HG03103 (cell line): ENCODE measurements around the gene TMCC3.
"Not testable (repeated sequence)": the region's sequence is repeated elsewhere in the genome, so short reads cannot be mapped to it uniquely, and the experiment has no call there.

Experiments used
- ATAC-seq: cut with Tn5 transposase; IDR thresholded peaks from one replicate; pipeline ENCODE4 v1.9.1; 2021; ENCODE audit warnings: low read depth; ENCODE audit not compliant: unreplicated experiment

Gene TMCC3

DNA sequence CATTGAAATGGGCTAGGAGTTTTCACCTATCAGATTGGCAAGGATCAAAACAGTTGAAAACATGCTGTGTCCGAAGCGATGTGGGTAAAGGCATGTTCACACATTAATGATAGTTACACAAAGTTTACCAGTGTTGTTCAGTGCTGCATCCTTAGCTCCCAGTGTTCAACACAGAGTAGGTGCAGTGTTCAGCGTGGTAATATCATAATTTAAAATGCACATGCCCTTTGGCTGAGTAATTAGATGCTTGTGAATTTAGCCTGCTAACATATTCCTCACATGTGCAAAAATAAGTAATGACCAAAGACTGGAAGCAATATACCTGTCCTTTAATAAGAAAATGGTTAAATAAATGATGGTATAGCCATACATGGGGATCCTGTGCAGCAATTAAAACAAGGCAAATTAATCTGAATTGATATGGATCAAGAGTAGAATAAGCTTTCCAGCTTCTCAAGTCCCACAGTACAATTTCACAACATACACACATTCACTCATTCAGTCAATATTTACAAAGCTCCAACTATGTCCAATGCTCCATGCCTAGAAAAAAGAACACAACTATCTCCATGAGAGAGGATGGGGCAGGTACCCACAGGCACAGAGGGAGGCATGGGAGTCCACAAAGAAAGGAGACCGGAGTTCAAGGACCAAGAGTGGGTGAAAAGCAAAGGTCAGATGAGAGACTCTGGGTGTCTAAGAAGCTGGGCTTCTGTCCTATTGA is 12.8 kb downstream of the TMCC3 start:
- ATAC-seq, result no peak

DNA sequence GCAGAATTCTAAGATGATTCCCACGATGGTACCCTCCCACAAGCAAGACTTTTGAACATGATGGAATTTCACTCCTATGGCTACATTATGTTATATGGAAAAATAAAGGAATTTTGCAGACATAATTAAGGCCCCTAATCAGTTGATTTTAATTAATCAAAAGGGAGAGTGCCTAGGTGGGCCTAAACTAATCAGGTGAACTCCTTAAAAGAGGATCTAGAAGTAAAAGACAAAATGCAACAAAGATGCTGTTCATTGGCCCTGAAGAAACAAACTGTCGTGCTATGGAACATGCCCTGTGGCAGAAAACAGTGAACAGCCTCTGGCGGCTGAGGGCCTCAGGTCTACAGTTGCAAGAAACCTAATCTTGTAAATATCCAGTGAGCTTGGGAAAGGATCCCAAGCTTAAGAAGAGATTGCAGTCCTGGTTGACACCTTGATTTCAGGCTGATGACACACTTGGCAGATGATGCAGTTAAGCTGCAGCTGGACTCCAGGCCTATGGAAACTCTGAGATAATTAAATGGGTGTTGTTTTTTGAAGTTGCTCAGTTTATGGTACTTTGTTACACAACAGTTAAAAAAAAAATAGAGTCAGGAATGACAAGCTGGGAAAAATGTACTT is 13.8 kb downstream of the TMCC3 start:
- ATAC-seq, result no peak

DNA sequence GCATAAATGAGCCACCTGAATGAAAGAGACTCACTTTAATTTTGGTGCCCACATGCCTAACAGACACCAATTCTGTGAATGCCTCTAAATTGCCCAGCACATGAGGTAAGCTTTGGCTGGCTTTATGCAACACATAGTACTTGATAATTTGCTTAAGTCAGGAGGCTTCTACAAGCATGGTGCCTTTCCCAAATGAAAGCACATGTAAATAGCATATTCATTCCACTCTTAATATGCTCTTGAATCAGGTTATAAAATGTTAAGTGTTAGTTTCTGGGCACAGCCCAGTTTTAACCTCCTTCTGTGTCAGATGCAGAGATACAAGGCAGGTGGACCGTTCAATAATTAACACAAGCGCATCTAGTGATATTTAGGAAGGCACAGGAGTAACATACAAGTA is 15.6 kb downstream of the TMCC3 start:
- ATAC-seq, result no peak

DNA sequence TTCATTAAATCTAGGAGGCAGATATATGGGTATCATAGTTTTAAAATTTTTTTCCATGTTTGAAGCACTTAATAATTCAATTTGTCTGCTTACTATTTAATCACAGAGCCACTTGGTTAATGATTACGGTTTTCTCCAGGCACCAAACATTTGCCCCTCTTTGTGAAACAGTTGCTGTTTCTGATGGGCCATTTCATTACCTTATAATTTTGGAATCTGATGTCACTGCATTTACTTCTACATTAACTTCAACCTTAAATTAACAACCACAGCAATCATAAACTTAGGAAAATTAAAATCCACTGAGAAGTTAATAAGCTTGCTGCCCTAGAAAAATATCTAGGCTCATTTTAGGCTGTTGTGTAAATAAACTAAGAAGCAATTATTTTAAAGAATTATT is 17.0 kb downstream of the TMCC3 start:
- ATAC-seq, result no peak

DNA sequence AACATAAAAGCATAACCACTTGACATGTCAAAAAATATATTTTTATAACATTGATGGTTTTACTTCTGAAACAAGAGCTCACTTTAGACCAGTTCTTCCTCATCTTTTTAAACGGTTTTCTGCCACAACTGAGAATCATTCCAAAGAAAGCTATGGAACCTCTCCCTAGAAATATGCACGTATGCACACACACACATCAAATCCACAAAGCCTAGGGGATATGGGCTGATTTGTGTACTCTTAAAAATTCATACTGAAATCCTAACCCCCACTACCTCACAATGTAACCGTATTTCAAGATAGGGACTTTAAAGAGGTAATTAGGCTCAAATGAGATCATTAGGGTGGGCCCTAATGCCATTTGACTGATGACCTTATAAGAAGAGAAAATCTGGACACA is 19.3 kb downstream of the TMCC3 start:
- ATAC-seq, result no peak

DNA sequence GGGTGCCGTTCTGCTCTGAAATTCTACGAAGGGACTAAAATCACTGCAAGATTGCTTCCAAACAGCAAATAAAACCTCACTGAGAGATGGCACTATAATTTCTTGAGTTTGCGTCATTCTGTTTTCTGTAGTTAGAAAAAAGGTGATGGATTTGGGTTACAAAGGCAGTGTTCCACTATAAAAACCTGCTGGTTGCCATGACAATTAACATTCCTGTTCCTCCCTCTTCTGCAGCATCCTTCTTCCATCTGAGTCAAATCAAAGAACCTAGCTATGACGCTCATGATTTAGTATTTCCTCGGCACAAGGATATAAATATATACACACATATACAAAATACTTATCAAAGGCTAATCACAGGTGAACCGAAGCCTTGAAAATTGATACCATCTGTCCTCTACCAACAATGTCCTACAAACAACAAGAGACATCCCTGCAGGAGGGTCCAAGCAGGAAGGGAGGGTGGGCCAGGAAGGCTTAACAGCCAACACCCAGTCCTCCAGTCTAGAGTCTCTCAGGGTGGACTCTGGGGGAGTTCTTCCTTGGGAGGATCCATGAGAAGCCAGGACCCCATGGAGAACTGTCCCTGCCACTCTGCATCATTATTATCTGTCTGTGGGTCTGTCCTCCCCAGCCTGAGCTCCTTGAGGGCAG is 21.4 kb downstream of the TMCC3 start:
- no peak for ATAC-seq

DNA sequence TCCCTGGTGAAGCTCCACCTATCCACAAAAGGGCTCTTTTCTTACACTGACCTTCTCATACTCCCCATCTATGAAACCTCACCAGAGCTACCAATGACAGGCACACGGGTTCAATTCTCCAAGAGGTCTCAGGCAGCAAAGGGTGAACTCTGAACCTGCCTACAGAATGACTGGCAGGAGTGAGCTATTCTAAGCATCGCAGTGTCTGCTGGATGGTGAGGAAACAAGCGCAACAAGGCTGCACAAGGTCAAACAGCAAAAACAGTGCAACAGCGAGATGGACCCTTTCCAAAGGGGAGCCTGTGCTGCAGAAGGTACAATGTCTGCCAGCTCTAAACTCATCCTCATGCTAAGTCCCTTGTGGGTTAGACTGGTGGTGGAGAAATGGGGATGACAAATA is 22.0 kb downstream of the TMCC3 start:
- no peak for ATAC-seq

DNA sequence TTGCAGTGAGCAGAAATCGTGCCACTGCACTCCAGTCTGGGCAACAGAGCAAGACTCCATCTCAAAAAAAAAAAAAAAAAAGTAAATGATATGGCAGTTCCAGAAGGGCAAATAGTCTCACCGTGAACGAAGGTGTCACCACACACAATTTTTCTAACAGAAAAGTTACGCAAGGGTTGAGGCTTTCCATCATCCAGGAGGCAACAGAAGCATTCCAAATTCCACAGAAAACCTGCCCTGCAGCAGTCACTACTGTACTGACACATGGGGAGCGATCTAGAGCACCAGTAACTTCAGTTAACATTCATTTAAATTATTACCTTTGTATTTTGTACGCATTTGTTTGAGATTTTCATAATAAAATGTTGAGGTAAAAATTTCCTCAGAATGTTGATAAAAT is 24.8 kb downstream of the TMCC3 start:
- no peak for ATAC-seq

DNA sequence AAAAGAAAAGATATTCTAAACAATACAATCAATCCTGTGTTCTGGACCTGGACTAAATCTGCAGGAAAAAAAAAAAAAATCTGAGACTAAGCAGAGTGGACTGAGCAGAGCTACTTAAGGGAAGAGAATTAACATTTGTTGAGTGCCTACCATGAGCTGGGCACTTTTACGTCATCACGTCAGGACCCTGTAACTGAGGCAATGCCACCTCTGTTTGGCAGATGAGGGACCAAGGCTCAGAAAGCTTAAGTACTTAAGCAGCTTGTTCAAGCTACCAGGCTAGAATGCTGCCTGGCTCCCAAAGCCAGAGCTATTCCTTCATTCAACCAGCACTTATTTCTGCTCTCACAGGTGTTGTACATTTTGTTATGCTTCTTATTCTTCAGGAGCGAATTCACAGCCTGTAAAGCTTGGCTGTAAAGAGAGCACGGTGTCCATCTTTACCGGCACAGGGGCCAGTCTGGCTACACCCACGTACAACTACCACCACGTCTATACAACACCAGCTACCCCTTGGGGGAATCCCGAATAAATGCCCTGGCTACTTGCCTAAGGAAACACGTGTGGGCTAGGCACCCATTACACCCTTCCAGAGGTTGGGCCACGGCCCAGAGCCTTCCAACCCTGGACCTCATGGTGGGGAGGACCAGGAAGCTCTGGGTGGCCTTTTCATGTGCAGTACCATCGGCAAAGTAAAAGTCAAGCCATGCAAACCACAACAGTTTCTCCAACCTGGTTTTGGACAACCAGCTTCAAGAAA is 27.0 kb downstream of the TMCC3 start:
- no peak for ATAC-seq

DNA sequence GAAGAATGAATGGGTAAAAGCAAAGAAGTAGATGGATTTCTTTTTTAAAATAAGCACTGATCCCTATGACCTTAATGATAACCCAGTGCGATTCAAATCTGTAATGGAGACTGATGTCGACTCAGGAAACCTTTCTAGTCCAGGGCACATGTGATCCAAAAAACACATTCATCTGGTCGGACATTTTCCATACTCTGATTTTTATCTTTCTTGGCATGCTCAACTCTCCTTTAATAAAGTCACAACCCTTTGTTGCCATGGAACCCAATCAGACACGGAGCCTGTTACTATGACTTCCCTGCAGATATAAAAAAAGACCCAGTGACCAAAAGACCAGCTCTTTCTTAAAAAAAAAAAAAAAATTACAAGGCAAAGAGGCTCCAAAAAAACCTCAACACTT is 27.9 kb downstream of the TMCC3 start:
- no peak for ATAC-seq

DNA sequence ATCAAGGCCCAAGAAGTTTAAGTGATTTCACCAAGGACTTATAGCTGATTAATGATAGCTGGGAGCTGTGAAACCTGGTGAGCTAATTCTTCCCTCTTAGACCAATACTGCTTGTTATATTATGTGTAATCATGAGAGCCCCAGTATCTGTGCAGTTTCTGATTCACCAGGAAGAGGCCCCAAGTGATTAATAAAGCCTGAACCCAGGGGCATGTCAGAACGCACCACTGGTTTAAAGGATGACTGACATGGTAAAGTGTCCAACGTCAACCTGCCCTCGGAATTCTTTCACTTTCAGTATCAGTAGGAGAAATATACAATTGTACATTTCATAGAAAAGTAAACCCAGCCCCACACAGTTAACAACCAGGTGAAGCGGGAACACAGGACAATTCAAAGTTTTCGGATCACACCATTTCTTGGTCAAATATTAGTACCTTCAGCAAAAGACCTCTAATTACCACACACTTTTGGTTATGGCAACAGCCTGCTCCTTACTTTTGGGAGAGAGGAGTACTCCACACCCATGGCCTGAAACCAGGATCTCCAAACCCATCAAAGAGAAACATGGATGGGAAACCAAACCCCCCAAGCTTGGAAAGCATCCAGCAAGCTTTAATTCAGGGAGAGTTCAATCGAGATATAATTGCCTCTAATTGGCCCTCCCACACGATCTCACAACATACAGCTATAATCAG is 28.5 kb downstream of the TMCC3 start:
- ATAC-seq, result peak; percentile 94

DNA sequence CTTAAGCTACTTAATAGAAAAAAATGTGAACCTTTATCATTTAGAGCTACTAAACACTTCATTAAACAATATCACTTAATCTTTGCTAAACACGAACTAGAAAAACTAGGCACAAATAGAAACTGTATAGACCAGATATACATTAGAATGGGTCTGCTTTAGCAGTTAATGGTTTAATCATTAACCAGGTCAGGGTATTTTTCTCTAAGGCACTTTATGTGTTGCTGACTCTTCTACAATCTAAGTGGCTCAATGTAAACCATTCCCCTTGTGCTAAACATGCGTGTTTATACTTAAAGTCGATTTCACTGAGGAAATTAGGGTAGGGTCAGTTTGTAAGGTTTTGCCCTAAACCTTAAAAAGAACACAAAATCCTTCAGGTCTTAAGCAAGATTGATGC is 29.7 kb downstream of the TMCC3 start:
- ATAC-seq, result no peak

DNA sequence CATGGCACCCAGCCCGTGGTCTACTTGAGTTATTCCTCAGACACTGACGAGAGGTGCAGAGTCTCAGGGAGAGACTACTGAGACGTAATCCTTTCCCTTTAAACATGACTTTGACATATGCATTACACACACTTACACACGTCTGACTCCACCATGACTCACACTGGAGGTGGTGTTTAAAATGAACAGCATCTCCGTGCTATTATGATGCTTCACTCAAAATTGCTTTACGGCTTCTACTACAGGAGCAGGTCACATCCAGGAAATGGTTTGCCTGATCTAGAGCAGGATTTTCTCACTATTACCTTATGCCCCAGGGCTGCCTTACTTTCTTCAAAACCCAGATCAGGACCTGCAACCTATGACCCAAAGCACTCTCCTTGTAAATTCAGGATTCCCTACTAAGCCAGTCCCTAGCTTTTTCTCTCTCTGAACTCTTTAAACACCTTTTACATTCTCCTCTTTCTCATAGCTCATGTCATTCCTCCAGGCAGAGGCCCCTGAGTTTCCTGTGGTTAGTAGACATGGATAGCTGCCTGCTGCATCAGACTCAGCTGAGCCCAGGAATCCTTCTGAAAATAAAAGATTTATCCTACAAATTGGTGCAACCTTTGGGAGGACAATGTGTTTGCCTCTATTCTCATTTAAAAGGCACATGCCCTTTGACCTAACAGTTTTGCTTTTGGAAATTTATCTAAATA is 31.2 kb downstream of the TMCC3 start:
- ATAC-seq, result no peak

DNA sequence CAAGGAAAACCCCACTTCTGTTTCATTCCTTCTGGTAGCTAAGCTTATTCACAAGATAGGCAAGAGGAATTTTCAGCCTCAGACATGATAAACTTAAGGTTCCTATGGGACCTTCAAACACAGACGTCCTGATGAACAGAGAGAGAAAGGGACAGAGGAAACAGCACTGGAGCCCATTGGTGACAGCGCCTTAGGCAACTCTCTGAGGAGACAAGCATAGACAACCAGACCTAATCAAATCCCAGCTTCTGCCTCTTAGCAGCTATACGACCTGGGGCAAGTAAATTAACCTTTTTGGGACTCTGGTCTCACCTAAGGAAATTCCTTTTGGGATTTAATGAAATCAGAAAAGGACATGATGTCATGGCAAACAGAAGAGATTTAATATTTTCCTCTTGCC is 33.3 kb downstream of the TMCC3 start:
- ATAC-seq, result no peak

DNA sequence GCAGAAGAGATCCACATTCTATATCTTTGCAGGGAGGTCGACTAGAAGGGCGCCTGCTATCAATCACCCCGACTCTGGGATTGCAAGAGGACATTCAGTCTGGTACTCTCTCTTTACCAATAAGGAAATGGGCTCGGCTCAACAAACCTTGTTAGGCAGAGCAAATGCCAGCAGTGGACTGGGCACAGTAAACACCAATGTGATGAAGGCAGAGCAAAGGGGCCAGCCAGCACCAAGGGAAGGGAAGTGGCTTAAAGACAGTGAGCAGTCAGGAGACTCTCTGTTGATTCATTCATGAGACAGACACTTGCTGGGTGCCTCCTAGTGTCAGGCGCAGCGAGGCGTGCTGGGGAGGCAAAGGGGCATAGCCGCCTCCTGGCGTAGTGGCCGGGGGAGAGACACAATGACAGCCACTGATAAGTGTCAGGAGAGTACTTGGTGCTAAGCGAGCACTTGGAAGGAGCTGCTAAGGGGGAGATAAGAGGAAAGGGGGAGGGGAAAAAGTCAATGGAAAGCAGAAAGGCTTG is 34.1 kb downstream of the TMCC3 start:
- ATAC-seq, result no peak

DNA sequence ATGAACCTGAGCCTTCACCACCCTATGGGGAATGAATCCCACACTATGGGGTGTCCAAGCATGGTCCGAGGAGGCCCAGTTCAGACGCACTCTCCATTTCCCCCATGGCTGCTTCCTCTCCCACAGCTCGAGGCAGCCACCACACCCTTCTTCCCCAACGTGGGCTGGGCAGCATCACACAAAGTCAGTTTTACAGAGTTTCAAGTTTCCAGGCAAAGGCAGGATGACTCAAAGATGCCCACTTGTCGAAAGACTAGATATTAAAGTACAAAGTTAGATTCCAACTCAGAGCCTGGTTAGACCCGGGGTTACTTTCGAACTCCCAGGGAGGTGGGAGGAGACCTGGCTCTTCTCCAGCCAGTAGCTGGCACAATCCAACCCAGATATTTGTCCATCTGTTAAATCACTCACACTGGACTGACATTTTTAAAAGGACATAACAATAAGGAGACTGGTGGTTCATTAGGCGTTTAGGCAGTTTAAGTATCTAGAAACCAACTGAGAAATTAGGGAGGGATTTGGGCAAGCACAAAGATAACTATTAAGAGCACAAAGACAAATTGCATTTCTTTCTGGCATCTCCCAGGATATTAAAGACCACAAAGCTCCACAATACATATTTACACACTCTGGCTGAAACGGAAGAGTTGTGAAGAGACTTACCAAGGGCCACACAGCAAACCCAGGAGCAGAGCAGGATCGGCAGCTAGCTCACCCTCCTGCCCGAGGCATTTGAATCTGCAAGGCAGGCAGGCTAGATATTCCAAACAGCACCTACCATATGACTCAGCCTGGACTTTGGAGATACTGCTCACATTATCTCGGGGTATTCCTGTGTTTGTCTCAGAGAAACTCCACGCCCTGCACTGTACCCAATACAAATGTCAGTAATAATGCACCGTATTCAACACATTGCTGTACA is 34.8 kb downstream of the TMCC3 start:
- ATAC-seq, result no peak

DNA sequence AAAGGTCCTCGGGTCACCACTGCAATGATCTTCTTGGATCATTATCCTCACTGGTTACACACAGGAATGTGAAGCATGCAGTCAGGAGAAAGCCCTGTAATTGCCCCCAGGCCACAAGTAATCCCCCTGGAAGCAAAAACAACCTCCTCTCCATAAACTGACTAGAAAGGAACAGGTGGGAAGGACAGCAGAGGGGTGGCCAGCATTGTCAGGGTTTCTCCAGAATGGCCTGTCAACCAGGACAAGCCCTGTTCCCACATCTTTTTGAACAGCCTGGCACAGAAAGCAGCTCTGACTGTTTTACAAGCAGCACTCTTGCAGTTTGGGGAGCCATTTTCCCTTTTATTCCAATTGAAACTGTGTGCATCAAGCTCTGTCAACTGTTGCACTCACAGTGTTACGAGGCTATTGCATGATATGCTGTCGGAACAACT is 36.1 kb downstream of the TMCC3 start:
- no peak for ATAC-seq

DNA sequence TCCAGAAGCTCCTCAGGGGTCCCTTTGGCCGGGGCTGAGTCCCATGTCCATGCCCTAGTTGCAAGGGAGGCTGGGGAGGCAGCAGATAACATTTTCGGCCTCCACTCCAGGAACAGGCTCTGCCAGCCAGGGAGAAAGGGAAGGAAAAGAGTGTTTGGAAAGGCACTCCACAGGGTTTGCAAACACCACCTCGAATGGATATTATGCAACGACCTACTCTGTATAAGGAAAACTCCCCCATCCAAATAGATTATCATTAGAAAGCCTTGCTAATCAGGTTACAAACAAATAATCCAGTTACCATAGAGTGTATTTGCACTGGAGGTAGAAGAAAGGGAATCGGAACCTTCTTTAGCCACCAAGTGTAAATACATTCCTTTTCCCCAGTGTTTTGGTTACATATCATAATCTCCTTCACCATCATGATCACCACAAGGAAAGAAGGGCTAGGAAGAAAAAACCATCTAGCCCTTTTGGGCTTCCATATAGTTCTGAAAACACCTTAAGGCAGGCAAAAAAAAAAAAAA is 40.4 kb downstream of the TMCC3 start:
- ATAC-seq, result no peak

DNA sequence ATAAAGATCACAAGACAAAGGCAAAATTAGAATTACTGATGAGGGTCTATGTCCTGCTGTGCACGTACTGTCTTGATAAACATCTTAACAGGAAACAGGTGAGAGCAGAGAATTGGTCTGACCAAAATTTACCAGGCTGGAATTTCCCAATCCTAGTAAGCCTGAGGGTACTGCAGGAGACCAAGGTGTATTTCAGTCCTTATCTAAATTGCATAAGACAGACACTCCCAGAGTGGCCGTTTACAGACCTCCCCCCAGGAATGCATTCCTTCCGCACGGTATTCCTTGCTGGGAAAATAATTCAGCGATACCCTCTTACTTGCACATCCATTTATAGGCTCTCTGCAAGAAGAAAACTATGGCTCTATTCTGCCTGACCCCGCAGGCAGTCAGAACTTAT is 43.5 kb downstream of the TMCC3 start:
- not testable (repeated sequence) for ATAC-seq
